Aorta (tissue), 5 donors: ENCODE data around the gene TMEM269. TPM values are rescaled to one million over a fixed set of nuclear protein-coding genes. Genes with fewer than 3 reads are reported as not detected.
A peak's percentile ranks its signal among the peaks of the same experiment; 100 is the strongest.

Experiments used
- ATAC-seq: fragments of 200-7000 bp; cut with Tn5 transposase; one replicate; pipeline ENCODE4 v1.9.1; 2022; ENCODE audit warnings: moderate library complexity; ENCODE audit not compliant: low FRiP score
- DNase-seq, 2 donors: peaks; one replicate each; pipeline ENCODE4 v3.0.0-alpha.2; 2020
- H3K27ac ChIP-seq, 2 donors: one replicate each; pipeline ENCODE4 v1.5.1; 2013; ENCODE audit warnings: low read length in 2 of 2, mild to moderate bottlenecking in 2 of 2, moderate library complexity in 2 of 2, control low read depth in 1 of 2, inconsistent platforms in 1 of 2, low read depth in 1 of 2
- H3K27me3 ChIP-seq, 2 donors: one replicate each; pipeline ENCODE4 v1.6.1; 2013; ENCODE audit warnings: control low read depth in 1 of 2, low read length in 1 of 2, mild to moderate bottlenecking in 1 of 2, moderate library complexity in 1 of 2; ENCODE audit not compliant: insufficient read depth in 2 of 2, control insufficient read depth in 1 of 2
- H3K36me3 ChIP-seq, 2 donors: one replicate each; pipeline ENCODE4 v1.6.1; 2013; ENCODE audit warnings: control low read depth in 1 of 2, low read length in 1 of 2, mild to moderate bottlenecking in 1 of 2; ENCODE audit not compliant: insufficient read depth in 2 of 2, control insufficient read depth in 1 of 2
- H3K4me1 ChIP-seq, 2 donors: one replicate each; pipeline ENCODE4 v1.6.1; 2013; ENCODE audit warnings: low read length in 2 of 2, control low read depth in 1 of 2, mild to moderate bottlenecking in 1 of 2, moderate library complexity in 1 of 2; ENCODE audit not compliant: insufficient read depth in 2 of 2, control insufficient read depth in 1 of 2
- H3K4me3 ChIP-seq, 2 donors: one replicate each; pipeline ENCODE4 v1.5.1; 2013; ENCODE audit warnings: low read length in 2 of 2, control low read depth in 1 of 2, mild to moderate bottlenecking in 1 of 2
- H3K9me3 ChIP-seq: one replicate; pipeline ENCODE4 v1.6.1; 2013; ENCODE audit warnings: mild to moderate bottlenecking, low read length; ENCODE audit not compliant: control insufficient read depth
- WGBS, 2 donors: extraction: QIAGEN DNeasy Blood & Tissue Kit; methylation state at CpG; one replicate each; pipeline ENCODE4 v1.1.7; 2013; 5-methylcytosine and 5-hydroxymethylcytosine counted together
- intact Hi-C, 2 donors: fragments of 100-400 bp; cut with DNase I; formaldehyde crosslinking; loops; one replicate each; pipeline versions ENCODE4 v1.14.2 to v1.15.0; 2022
- polyA plus RNA-seq, 2 donors: library from polyadenylated mRNA; stranded (reverse); fragments of 200-250 nt; gene quantifications; one replicate each; pipeline ENCODE4 v1.2.3, GENCODE V29; 2013
- total RNA-seq, 2 donors: library from RNA; stranded (reverse); fragmentation: NEBNext Ultra II Directional; extraction: Animal tissue kit (Norgen Biotek cat#: 25700); gene quantifications; one replicate each; pipeline ENCODE4 v1.2.1, GENCODE V29; 2021
- donor health status: healthy with polysubstance abuse.
- donor health status: Bipolar disorder and iron deficiency.
- donor health status: DM: no; HTN: no; CAD: no.
- donor health status: DM: no; HTN: no; CAD: no.
- donor health status: DM: yes; HTN: yes; CAD: no.

The TMEM269 gene
- total and polyA plus RNA-seq, 4 donors: 0.13 TPM; not detected in 3

- DNase-seq: no peak
- WGBS, 2 donors: 59 to 85% methylated on average over 2 of the region's 2 CpGs
- intact Hi-C loops: loop anchor here (10.0 kb wide), 2 partner anchors 77 to 157 kb away; partner anchors contain the start of genes C1orf50 (in 1 of the 2), P3H1 (in 1 of the 2) and YBX1 (in 1 of the 2)
- Histone ChIP-seq H3K4me3 (no peak overlapping the region), H3K27ac (no peak overlapping the region), H3K27me3 (no peaks in the 10 kb centered on the region), H3K36me3 (no peaks in the 10 kb centered on the region), H3K4me1 (no peaks in the 10 kb centered on the region), H3K9me3 (no peaks in the 10 kb centered on the region)
- ATAC-seq: no peak
Measured at GRCh38 chr1:42841440-42842147, 56.8 kb downstream of the TMEM269 start.

- no peak for ATAC-seq
Measured at GRCh38 chr1:42844592-42845140, 59.9 kb downstream of the TMEM269 start.

GRCh38 chr1:42845193-42845592 is 60.4 kb downstream of the TMEM269 start:
- ATAC-seq: no peak
- Histone ChIP-seq H3K9me3 (no peaks in the 10 kb centered on the region), H3K36me3 (no peaks in the 10 kb centered on the region), H3K27ac (no peak overlapping the region), H3K4me1 (peaks cover 0 to 2% of the 10 kb centered on the region in 2 donors), H3K27me3 (no peaks in the 10 kb centered on the region), H3K4me3 (no peak overlapping the region)
- WGBS, 2 donors: 54 to 66% methylated on average over 1 of the region's 1 CpG
- intact Hi-C loops: loop anchor here (10.0 kb wide), 2 partner anchors 80 to 160 kb away; partner anchors contain the start of genes C1orf50 (in 1 of the 2), P3H1 (in 1 of the 2) and YBX1 (in 1 of the 2)
- no peak for DNase-seq

More at GRCh38 chr1:42844592-42845140, 59.9 kb downstream of the TMEM269 start:
- DNase-seq: no peak
- Histone ChIP-seq H3K9me3 (no peaks in the 10 kb centered on the region), H3K4me3 (no peak overlapping the region), H3K27me3 (no peaks in the 10 kb centered on the region), H3K27ac (no peak overlapping the region), H3K36me3 (no peaks in the 10 kb centered on the region), H3K4me1 (peaks cover 0 to 2% of the 10 kb centered on the region in 2 donors)
- intact Hi-C loops: loop anchor here (10.0 kb wide), 2 partner anchors 80 to 160 kb away; partner anchors contain the start of genes C1orf50 (in 1 of the 2), P3H1 (in 1 of the 2) and YBX1 (in 1 of the 2)
- WGBS, 2 donors: 82% methylated on average over 4 of the region's 4 CpGs

GRCh38 chr1:42845866-42846256 is 61.1 kb downstream of the TMEM269 start:
- WGBS, 2 donors: 2 to 3% methylated on average over 10 of the region's 10 CpGs
- H3K9me3 ChIP-seq: no peaks in the 10 kb centered on the region
- intact Hi-C loops: loop anchor here (1.0 to 10.0 kb wide), 3 partner anchors 81 to 326 kb away; partner anchors contain the start of genes C1orf50 (in 1 of the 2), CFAP57 (in 1 of the 2), EBNA1BP2 (in 1 of the 2) and P3H1 (in 1 of the 2)
- H3K4me3 ChIP-seq: peak overlapping the region; percentile 70 to 81
- H3K27ac ChIP-seq: no peak overlapping the region
- peaks cover 0 to 2% of the 10 kb centered on the region in 2 donors for H3K4me1 ChIP-seq
- ATAC-seq: peak; percentile 1
- DNase-seq: no peak
- no peaks in the 10 kb centered on the region for H3K36me3 ChIP-seq
- H3K27me3 ChIP-seq: no peaks in the 10 kb centered on the region

- WGBS, 2 donors: 1% methylated on average over 50 of the region's 50 CpGs
- Histone ChIP-seq H3K4me1 (peaks cover 0 to 2% of the 10 kb centered on the region in 2 donors), H3K36me3 (peaks cover 0 to 1% of the 10 kb centered on the region in 2 donors), H3K27ac (no peak within 1 kb of the TSS), H3K9me3 (no peaks in the 10 kb centered on the region), H3K27me3 (no peaks in the 10 kb centered on the region), H3K4me3 (peak within 1 kb of the TSS; percentile 81 to 96)
- intact Hi-C loops: loop anchor here (1.0 to 10.0 kb wide), 3 partner anchors 82 to 326 kb away; partner anchors contain the start of genes C1orf50 (in 1 of the 2), CFAP57 (in 1 of the 2), EBNA1BP2 (in 1 of the 2) and P3H1 (in 1 of the 2)
- DNase-seq (peak; percentile 94 to 97), ATAC-seq (peak; percentile 99)
Measured at GRCh38 chr1:42846257-42847110, 61.7 kb downstream of the TMEM269 start, which contains the start of gene ZNF691. Gene ZNF691, plus strand, starts transcription at chr1:42846613. Its CDS starts 3,046 bp downstream, at chr1:42849659.

- peaks cover 0 to 2% of the 10 kb centered on the region in 2 donors for H3K36me3 ChIP-seq
- intact Hi-C loops: loop anchor here (10.0 kb wide), 2 partner anchors 82 to 162 kb away; partner anchors contain the start of genes C1orf50 (in 1 of the 2), P3H1 (in 1 of the 2) and YBX1 (in 1 of the 2)
- peak overlapping the region; percentile 78 to 96 for H3K4me3 ChIP-seq
- WGBS, 2 donors: 4 to 8% methylated on average over 6 of the region's 6 CpGs
- ATAC-seq (no peak), DNase-seq (no peak)
- no peaks in the 10 kb centered on the region for H3K27me3 ChIP-seq
- peaks cover 0 to 2% of the 10 kb centered on the region in 2 donors for H3K4me1 ChIP-seq
- H3K27ac ChIP-seq: no peak overlapping the region
- H3K9me3 ChIP-seq: no peaks in the 10 kb centered on the region
Measured at GRCh38 chr1:42847111-42847595, 62.4 kb downstream of the TMEM269 start.

- WGBS, 2 donors: 74 to 75% methylated on average over 6 of the region's 6 CpGs
- intact Hi-C loops: loop anchor here (10.0 kb wide), 2 partner anchors 83 to 163 kb away; partner anchors contain the start of genes C1orf50 (in 1 of the 2), P3H1 (in 1 of the 2) and YBX1 (in 1 of the 2)
Measured at GRCh38 chr1:42847721-42848460, 63.1 kb downstream of the TMEM269 start.

More at GRCh38 chr1:42847721-42848460, 63.1 kb downstream of the TMEM269 start:
- H3K27me3 ChIP-seq: no peaks in the 10 kb centered on the region
- no peak for DNase-seq
- peaks cover 0 to 2% of the 10 kb centered on the region in 2 donors for H3K36me3 ChIP-seq
- ATAC-seq: no peak
- H3K27ac ChIP-seq: no peak overlapping the region
- H3K9me3 ChIP-seq: no peaks in the 10 kb centered on the region
- peaks cover 0 to 2% of the 10 kb centered on the region in 2 donors for H3K4me1 ChIP-seq
- no peak overlapping the region for H3K4me3 ChIP-seq
